K562 (cell line): ENCODE results near the gene CFAP107. TPM values are rescaled to one million over a fixed set of nuclear protein-coding genes. Genes with fewer than 3 reads are reported as not detected.

ENCODE experiments used
- ATAC-seq: fragments of 200-7000 bp; cut with Tn5 transposase; 3 replicates; pipeline ENCODE4 v1.9.1; 2020; ENCODE audit warnings: moderate library complexity
- BruUV-seq: library from RNA; stranded (reverse); fragments of 400-500 nt; replicated peaks from 2 replicates; lab custom pipeline; 2021; lab: Mats Ljungman, UMichigan
- CTCF ChIA-PET: fragments of 300-600 bp; formaldehyde crosslinking; extraction: SDS; loops from one replicate; lab custom pipeline; 2021; ENCODE audit warnings: low intra/inter-chr PET ratio; lab: Yijun Ruan, JAX
- POLR2A ChIA-PET: fragments of 300-600, 350-650 bp; sonication (Branson Sonifier 250); formaldehyde crosslinking; extraction: SDS; loops from one replicate; lab custom pipeline; 2021; ENCODE audit warnings: antibody characterized with exemption, inconsistent platforms; lab: Yijun Ruan, JAX
- DNase-seq, 4 experiments: peaks; one replicate each; pipeline versions ENCODE4 v3.0.0 to v3.0.0-alpha.2; 2011 to 2018; ENCODE audit warnings: low spot score in 3 of 4, mixed read lengths in 3 of 4; ENCODE audit errors: extremely low read depth in 1 of 4
- FAIRE-seq: peaks from 2 replicates; lab custom pipeline; 2011; peaks lifted over from hg19 to GRCh38; lab: Jason Lieb, UNC
- H2AFZ ChIP-seq: 2 replicates; pipeline ENCODE4 v1.6.0; 2011; ENCODE audit warnings: low read depth, low read length, control low read depth, inconsistent platforms
- H3K27ac ChIP-seq: fragments of 200-600 bp; 3 replicates; pipeline ENCODE4 v1.8.0; 2011; ENCODE audit warnings: low read depth, mild to moderate bottlenecking, control low read depth, inconsistent platforms, low read length, moderate library complexity, mixed read lengths; ENCODE audit errors: extremely low read depth
- H3K27me3 ChIP-seq, 2 experiments: fragments of 300-600 bp in 1 of 2; 2 replicates in 1 of 2; 3 replicates in 1 of 2; pipeline versions ENCODE4 v1.6.0 to v1.8.0; 2011; ENCODE audit warnings: inconsistent platforms in 2 of 2, low read length in 2 of 2, mild to moderate bottlenecking in 1 of 2, mixed read lengths in 1 of 2, moderate library complexity in 1 of 2; ENCODE audit not compliant: control insufficient read depth in 2 of 2, insufficient read depth in 2 of 2
- H3K36me3 ChIP-seq: fragments of 300-600 bp; 3 replicates; pipeline ENCODE4 v1.8.0; 2011; ENCODE audit warnings: mild to moderate bottlenecking, low read length, inconsistent platforms; ENCODE audit not compliant: control insufficient read depth, insufficient read depth
- H3K4me1 ChIP-seq, 2 experiments: fragments of 200-600 bp in 1 of 2; replicated peaks in 1 of 2; 2 replicates in 1 of 2; 3 replicates in 1 of 2; pipeline versions ENCODE4 v1.5.1 to v1.8.0; 2011; ENCODE audit warnings: inconsistent platforms in 2 of 2, low read length in 2 of 2, mild to moderate bottlenecking in 1 of 2, mixed read lengths in 1 of 2, moderate library complexity in 1 of 2; ENCODE audit not compliant: control insufficient read depth in 2 of 2, insufficient read depth in 2 of 2
- H3K4me2 ChIP-seq: 2 replicates; pipeline ENCODE4 v1.6.1; 2011; ENCODE audit warnings: low read length, control low read depth, inconsistent platforms, mixed read lengths; ENCODE audit not compliant: insufficient read depth
- H3K4me3 ChIP-seq: fragments of 200-600 bp; sonication (generic), shearing (Covaris generic); 2 replicates; pipeline ENCODE4 v1.5.1; 2016; ENCODE audit warnings: control low read depth, inconsistent platforms
- H3K79me2 ChIP-seq: fragments of 200-600 bp; 3 replicates; pipeline ENCODE4 v1.8.0; 2011; ENCODE audit warnings: low read length, inconsistent platforms; ENCODE audit not compliant: control insufficient read depth, insufficient read depth
- H3K9ac ChIP-seq, 2 experiments: 2 replicates each; pipeline versions ENCODE4 v1.6.0 to v1.6.1; 2011; ENCODE audit warnings: low read depth in 2 of 2, low read length in 2 of 2, control low read depth in 1 of 2, inconsistent platforms in 1 of 2, mild to moderate bottlenecking in 1 of 2, mixed read lengths in 1 of 2; ENCODE audit not compliant: insufficient read depth in 1 of 2
- H3K9me1 ChIP-seq: one replicate; pipeline ENCODE4 v1.6.0; 2011; ENCODE audit warnings: inconsistent platforms, mild to moderate bottlenecking, low read length, moderate library complexity; ENCODE audit not compliant: control insufficient read depth, insufficient read depth
- H3K9me3 ChIP-seq: replicated peaks from 2 replicates; pipeline ENCODE4 v1.5.1; 2011; ENCODE audit warnings: low read depth, low read length, inconsistent platforms; ENCODE audit not compliant: control insufficient read depth, insufficient read depth
- H4K20me1 ChIP-seq: replicated peaks from 2 replicates; pipeline ENCODE4 v1.6.1; 2011; ENCODE audit warnings: low read length, inconsistent platforms, mixed read lengths; ENCODE audit not compliant: control insufficient read depth, insufficient read depth
- CHD2 ChIP-seq: IDR thresholded peaks from 2 replicates; pipeline ENCODE4 v1.6.1; 2011; ENCODE audit warnings: low read depth, low read length
- EP300 ChIP-seq: IDR thresholded peaks from 2 replicates; pipeline ENCODE4 v1.6.1; 2012; ENCODE audit warnings: low read length, improper control_type of control experiment
- SMC3 ChIP-seq: conservative IDR thresholded peaks from 2 replicates; pipeline ENCODE4 v1.6.1; 2011; ENCODE audit warnings: low read depth, low read length, improper control_type of control experiment; ENCODE audit not compliant: insufficient read depth
- XRCC3 ChIP-seq: fragments of 450-650 bp; IDR thresholded peaks from 2 replicates; pipeline ENCODE4 v1.6.1; 2017; ENCODE audit warnings: mild to moderate bottlenecking, moderate library complexity
- ZFPM2 ChIP-seq: fragments of 250-450 bp; sonication (Bioruptor Pico); IDR thresholded peaks from 2 replicates; pipeline ENCODE4 v1.5.1; 2022; ENCODE audit warnings: mild to moderate bottlenecking
- ZNF239 ChIP-seq: fragments of 250-450 bp; sonication (Bioruptor Pico); IDR thresholded peaks from 2 replicates; pipeline ENCODE4 v1.4.0; 2020; ENCODE audit warnings: mild to moderate bottlenecking
- WGBS: fragments of 100-300 bp; shearing (Covaris generic); methylation state at CpG from one replicate; pipeline ENCODE4 v1.1.6; 2016; ENCODE audit warnings: low coverage, mixed read lengths; ENCODE audit not compliant: insufficient coverage; ENCODE audit errors: missing lambda C conversion rate; 5-methylcytosine and 5-hydroxymethylcytosine counted together
- in situ Hi-C: fragments of 300-500 bp; cut with MboI; formaldehyde crosslinking; loops from 4 replicates; pipeline ENCODE4 v1.15.0; 2018; ENCODE audit warnings: inconsistent platforms, mixed read lengths
- intact Hi-C: fragments of 100-400 bp; cut with micrococcal nuclease; formaldehyde crosslinking; loops from 2 replicates; pipeline ENCODE4 v1.14.2; 2022
- polyA plus RNA-seq, 8 experiments: library from polyadenylated mRNA; depleted of rRNA in 4 of 8; stranded (reverse) in 5 of 8; unstranded in 3 of 8; fragments of >200 nt; fragmentation: Nextera tagmentation in 2 of 8; fragmentation: Illumina TruSeq in 1 of 8; extraction: Ambion mirVana in 2 of 8; extraction: Trizol in 1 of 8; gene quantifications; 2 replicates each; pipeline versions ENCODE4 v1.2.1 to v1.2.3, GENCODE V29; 2011 to 2014; ENCODE audit warnings: inconsistent platforms in 1 of 8, missing spikeins in 1 of 8
- total RNA-seq, 7 experiments: library from RNA; depleted of rRNA in 6 of 7; stranded (reverse); fragments of >200 nt in 6 of 7; fragmentation: Illumina TruSeq in 2 of 7; extraction: Trizol in 2 of 7; gene quantifications; 2 replicates each; pipeline versions ENCODE4 v1.2.1 to v1.2.3, GENCODE V29; 2011 to 2021; ENCODE audit warnings: low replicate concordance in 1 of 7
- TF ChIP-seq, protein P1 (sequence below): sonication (generic); formaldehyde crosslinking; IDR thresholded peaks from 2 replicates; pipeline ENCODE4 v1.8.1; 2023; ENCODE audit warnings: mild to moderate bottlenecking, missing genetic modification reagents
- TF ChIP-seq, protein P2 (sequence below): fragments of 250-450 bp; sonication (Bioruptor Pico); IDR thresholded peaks from 2 replicates; pipeline ENCODE4 v1.5.0; 2021; ENCODE audit warnings: mild to moderate bottlenecking, moderate library complexity
- TF ChIP-seq, protein P3 (sequence below), 2 experiments: fragments of 200-800 bp in 1 of 2; sonication (Bioruptor generic) in 1 of 2; sonication (generic) in 1 of 2; formaldehyde crosslinking in 1 of 2; IDR thresholded peaks in 1 of 2; conservative IDR thresholded peaks in 1 of 2; 2 replicates each; pipeline versions ENCODE4 v1.5.0 to v1.6.1; 2016 to 2020; ENCODE audit warnings: missing compliant biosample characterization in 1 of 2, missing genetic modification characterization in 1 of 2, missing genetic modification reagents in 1 of 2

The CFAP107 gene
- total and polyA plus RNA-seq, 9 of the 15 experiments (the other 6 are each of a cell fraction or from before 2014, with no cell fraction given): 0.03 to 0.08 TPM; not detected in 7

DNA sequence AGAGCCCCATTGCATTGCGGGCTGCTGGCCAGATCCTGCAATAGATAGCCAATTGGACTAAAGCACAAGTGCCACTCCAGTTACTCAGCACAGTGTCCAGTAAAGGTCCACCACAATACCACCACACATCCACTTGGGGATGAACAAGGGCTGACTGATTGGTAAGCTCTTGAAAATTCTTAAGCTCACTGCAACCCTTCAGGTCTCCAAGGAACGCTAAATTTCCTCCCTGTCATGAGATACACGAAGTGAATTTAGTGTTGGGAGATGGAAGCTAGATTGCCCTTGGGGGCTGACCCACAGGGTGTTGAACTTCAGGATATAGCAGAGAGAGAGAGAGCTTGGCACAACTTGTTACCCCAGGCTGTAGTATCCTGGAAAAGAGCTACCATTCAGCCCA lies 39.9 kb upstream of the CFAP107 start:
- no peak for FAIRE-seq
- Histone ChIP-seq H3K4me1 (no peaks in the 10 kb centered on the region), H4K20me1 (no peaks in the 10 kb centered on the region), H3K36me3 (no peaks in the 10 kb centered on the region), H2AFZ (no peak overlapping the region), H3K9ac (no peak overlapping the region), H3K79me2 (no peaks in the 10 kb centered on the region), H3K27ac (no peak overlapping the region), H3K9me3 (no peaks in the 10 kb centered on the region), H3K9me1 (no peaks in the 10 kb centered on the region), H3K4me2 (no peak overlapping the region), H3K4me3 (no peak overlapping the region), H3K27me3 (peaks cover 0 to 5% of the 10 kb centered on the region in 2 experiments; a peak in 1 of 5 replicates)
- intact Hi-C loops: no loop called here
- CTCF ChIA-PET: no interaction called here
- no peak for ATAC-seq
- TF ChIP-seq, protein P1, sequence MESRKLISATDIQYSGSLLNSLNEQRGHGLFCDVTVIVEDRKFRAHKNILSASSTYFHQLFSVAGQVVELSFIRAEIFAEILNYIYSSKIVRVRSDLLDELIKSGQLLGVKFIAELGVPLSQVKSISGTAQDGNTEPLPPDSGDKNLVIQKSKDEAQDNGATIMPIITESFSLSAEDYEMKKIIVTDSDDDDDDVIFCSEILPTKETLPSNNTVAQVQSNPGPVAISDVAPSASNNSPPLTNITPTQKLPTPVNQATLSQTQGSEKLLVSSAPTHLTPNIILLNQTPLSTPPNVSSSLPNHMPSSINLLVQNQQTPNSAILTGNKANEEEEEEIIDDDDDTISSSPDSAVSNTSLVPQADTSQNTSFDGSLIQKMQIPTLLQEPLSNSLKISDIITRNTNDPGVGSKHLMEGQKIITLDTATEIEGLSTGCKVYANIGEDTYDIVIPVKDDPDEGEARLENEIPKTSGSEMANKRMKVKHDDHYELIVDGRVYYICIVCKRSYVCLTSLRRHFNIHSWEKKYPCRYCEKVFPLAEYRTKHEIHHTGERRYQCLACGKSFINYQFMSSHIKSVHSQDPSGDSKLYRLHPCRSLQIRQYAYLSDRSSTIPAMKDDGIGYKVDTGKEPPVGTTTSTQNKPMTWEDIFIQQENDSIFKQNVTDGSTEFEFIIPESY (CRISPR knock-in tag): no peak
- TF ChIP-seq SMC3 (no peak), EP300 (no peak), XRCC3 (no peak), ZNF239 (no peak), ZFPM2 (CRISPR knock-in tag) (no peak), CHD2 (no peak)
- TF ChIP-seq, protein P2, sequence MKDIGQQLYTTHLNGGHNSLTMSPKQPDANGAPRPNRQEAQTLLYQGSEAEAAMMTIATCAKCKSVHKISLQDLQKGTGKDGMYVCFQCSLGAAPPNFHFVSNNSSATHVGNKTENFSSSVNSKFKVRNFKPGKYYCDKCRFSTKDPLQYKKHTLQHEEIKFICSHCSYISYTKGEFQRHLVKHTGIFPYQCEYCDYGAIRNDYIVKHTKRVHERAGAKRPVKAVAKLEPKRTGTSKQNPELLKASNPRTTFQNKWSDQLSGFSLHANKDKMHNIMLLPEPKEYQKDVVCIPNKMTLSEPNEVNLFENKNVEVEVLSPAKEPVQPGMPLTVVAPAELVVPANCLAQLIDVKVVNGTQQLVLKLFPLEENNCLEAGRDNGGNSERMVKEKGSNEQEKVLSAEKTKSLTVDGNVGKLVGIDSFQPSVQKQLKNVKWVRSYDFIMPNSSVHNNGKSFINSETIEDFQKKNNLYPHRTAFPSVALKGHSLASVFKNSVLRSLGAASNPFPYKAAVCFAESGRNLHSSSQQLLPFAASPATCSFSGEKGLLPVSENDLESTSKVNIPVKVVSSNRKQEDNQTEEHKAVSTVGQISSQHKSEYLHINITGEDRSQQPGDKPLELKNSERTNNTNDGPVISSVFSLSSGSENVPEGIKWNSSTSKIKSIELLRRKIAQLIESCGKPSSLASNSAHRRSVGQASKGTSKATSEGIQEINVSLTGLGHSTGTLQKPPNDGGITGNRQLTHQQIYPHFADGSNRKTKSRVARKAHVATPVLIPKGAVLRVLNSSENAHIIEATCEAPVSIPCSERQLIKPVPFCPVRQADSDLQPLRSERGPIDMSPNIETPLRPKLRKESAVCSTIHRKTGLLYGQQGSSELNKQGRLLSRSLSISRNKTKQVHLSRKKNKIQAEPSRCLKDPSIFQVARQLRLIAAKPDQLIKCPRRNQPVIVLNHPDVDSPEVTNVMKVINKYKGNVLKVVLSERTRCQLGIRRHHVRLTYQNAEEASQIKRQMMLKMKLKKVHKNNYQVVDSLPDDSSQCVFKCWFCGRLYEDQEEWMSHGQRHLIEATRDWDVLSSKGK (CRISPR knock-in tag): no peak
- TF ChIP-seq, protein P3, sequence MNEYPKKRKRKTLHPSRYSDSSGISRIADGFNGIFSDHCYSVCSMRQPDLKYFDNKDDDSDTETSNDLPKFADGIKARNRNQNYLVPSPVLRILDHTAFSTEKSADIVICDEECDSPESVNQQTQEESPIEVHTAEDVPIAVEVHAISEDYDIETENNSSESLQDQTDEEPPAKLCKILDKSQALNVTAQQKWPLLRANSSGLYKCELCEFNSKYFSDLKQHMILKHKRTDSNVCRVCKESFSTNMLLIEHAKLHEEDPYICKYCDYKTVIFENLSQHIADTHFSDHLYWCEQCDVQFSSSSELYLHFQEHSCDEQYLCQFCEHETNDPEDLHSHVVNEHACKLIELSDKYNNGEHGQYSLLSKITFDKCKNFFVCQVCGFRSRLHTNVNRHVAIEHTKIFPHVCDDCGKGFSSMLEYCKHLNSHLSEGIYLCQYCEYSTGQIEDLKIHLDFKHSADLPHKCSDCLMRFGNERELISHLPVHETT (CRISPR knock-in tag; conservative IDR thresholded peaks at IDR 0.05 in 1 of 2, IDR thresholded peaks at IDR 0.05 in 1 of 2): no peak
- no peak for DNase-seq
- in situ Hi-C loops: no loop called here
- POLR2A ChIA-PET: no interaction called here
- 0% methylated on average over 3 of the region's 3 CpGs for WGBS
- BruUV-seq: no TSS peak
